Lower leg skin (tissue), 4 donors: ENCODE results near the gene OR5AS1. TPM values are rescaled to one million over a fixed set of nuclear protein-coding genes. Genes with fewer than 3 reads are reported as not detected.
"Not testable (repeated sequence)": the region's sequence is repeated elsewhere in the genome, so short reads cannot be mapped to it uniquely, and the experiment has no call there.

Experiments used
- DNase-seq, 2 donors: peaks; one replicate each; pipeline ENCODE4 v3.0.0-alpha.2; 2019; ENCODE audit warnings: low spot score in 2 of 2
- H3K4me3 ChIP-seq: fragments of 200-600 bp; sonication (generic); 2 replicates; pipeline ENCODE4 v1.5.1; 2017; ENCODE audit warnings: mild to moderate bottlenecking, low read depth; ENCODE audit not compliant: poor library complexity, severe bottlenecking
- POLR2A ChIP-seq, 2 donors: fragments of 450-650 bp; IDR thresholded peaks; one replicate each; pipeline ENCODE4 v1.6.1; 2016 to 2017; ENCODE audit warnings: antibody characterized with exemption in 2 of 2, mild to moderate bottlenecking in 1 of 2, moderate library complexity in 1 of 2
- WGBS, 2 donors: methylation state at CpG; one replicate each; pipeline ENCODE4 v1.1.5; 2018; 5-methylcytosine and 5-hydroxymethylcytosine counted together
- intact Hi-C: fragments of 100-400 bp; cut with DNase I; formaldehyde crosslinking; loops from one replicate; pipeline ENCODE4 v1.15.0; 2023; ENCODE audit warnings: low total_unique reads
- total RNA-seq, 4 donors: library from RNA; depleted of rRNA; stranded (reverse); fragments of >200 nt; gene quantifications; one replicate each; pipeline ENCODE4 v1.1.0, GENCODE V29; 2016
- TF ChIP-seq, protein P1 (sequence below), 3 donors: fragments of 450-650 bp; IDR thresholded peaks; one replicate each; pipeline ENCODE4 v1.5.1; 2016; ENCODE audit warnings: antibody characterized with exemption in 3 of 3, mild to moderate bottlenecking in 3 of 3, moderate library complexity in 2 of 3

OR5AS1 gene
- total RNA-seq, 4 donors from 2014 or later: not detected

DNA sequence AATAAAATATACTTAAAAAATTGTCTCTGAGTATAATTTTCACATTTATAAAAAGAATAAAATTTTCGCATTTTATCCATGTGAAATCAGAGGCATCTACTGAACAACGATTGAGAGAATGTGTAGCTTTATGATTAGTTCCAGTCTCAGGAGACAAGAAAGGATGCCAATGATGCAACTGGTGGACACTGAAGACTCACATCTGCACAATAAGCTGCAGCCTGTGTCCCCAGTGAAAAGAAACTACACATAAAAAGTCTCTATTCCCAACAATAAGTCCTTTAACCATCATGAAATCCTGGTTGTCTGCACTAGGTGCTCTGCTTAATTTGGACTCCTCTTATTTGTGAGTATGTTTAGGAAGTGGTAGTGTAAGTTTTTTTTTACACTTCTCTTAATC is 22.0 kb downstream of the OR5AS1 start:
- no peak overlapping the region for H3K4me3 ChIP-seq
- TF ChIP-seq, protein P1, sequence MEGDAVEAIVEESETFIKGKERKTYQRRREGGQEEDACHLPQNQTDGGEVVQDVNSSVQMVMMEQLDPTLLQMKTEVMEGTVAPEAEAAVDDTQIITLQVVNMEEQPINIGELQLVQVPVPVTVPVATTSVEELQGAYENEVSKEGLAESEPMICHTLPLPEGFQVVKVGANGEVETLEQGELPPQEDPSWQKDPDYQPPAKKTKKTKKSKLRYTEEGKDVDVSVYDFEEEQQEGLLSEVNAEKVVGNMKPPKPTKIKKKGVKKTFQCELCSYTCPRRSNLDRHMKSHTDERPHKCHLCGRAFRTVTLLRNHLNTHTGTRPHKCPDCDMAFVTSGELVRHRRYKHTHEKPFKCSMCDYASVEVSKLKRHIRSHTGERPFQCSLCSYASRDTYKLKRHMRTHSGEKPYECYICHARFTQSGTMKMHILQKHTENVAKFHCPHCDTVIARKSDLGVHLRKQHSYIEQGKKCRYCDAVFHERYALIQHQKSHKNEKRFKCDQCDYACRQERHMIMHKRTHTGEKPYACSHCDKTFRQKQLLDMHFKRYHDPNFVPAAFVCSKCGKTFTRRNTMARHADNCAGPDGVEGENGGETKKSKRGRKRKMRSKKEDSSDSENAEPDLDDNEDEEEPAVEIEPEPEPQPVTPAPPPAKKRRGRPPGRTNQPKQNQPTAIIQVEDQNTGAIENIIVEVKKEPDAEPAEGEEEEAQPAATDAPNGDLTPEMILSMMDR (IDR thresholded peaks at IDR 0.05): no peak
- TF ChIP-seq POLR2A (IDR thresholded peaks at IDR 0.05): no peak
- DNase-seq: no peak
- 77 to 81% methylated on average over 2 of the region's 2 CpGs for WGBS, 2 donors
- intact Hi-C loops: no loop called here

GRCh38 chr11:56056366-56056765 is 28.9 kb downstream of the OR5AS1 start:
- intact Hi-C loops, H3K4me3 ChIP-seq, DNase-seq: not testable (repeated sequence)
- 42 to 49% methylated on average over 4 of the region's 4 CpGs for WGBS, 2 donors

- WGBS, 2 donors: 32 to 36% methylated on average over 7 of the region's 7 CpGs
- DNase-seq, H3K4me3 ChIP-seq, intact Hi-C loops: not testable (repeated sequence)
Observed at GRCh38 chr11:56057661-56058237, 30.3 kb downstream of the OR5AS1 start.

- WGBS, 2 donors: 62 to 66% methylated on average over 7 of the region's 7 CpGs
Observed at GRCh38 chr11:56058260-56058780, 30.9 kb downstream of the OR5AS1 start.

GRCh38 chr11:56066980-56067379 is 39.5 kb downstream of the OR5AS1 start:
- intact Hi-C loops: no loop called here
- 38 to 57% methylated on average over 2 of the region's 2 CpGs for WGBS, 2 donors
- DNase-seq: no peak
- no peak overlapping the region for H3K4me3 ChIP-seq
- TF ChIP-seq, protein P1 (IDR thresholded peaks at IDR 0.05): no peak
- TF ChIP-seq POLR2A (IDR thresholded peaks at IDR 0.05): no peak

More at GRCh38 chr11:56058260-56058780, 30.9 kb downstream of the OR5AS1 start:
- H3K4me3 ChIP-seq, DNase-seq, intact Hi-C loops: not testable (repeated sequence)

Other genes starting within 250 kb of the OR5AS1 start
- gene OR5D14, start 232.1 kb upstream of the OR5AS1 start, total RNA-seq: not detected
- gene OR5L1, start 216.3 kb upstream of the OR5AS1 start, total RNA-seq: not detected
- gene OR5D18, start 208.0 kb upstream of the OR5AS1 start, total RNA-seq: not detected
- not detected for gene OR5L2, start 200.4 kb upstream of the OR5AS1 start, total RNA-seq
- not detected for gene OR5D16, start 188.9 kb upstream of the OR5AS1 start, total RNA-seq
- gene TRIM51, start 144.4 kb upstream of the OR5AS1 start, total RNA-seq: not detected
- not detected for gene OR5W2, start 113.1 kb upstream of the OR5AS1 start, total RNA-seq
- gene OR5I1, start 91.3 kb upstream of the OR5AS1 start, total RNA-seq: not detected
- not detected for gene OR10AG1, start 57.7 kb upstream of the OR5AS1 start, total RNA-seq
- gene OR5F1, start 33.0 kb upstream of the OR5AS1 start, total RNA-seq: not detected
- gene OR8I2, start 65.7 kb downstream of the OR5AS1 start, total RNA-seq: not detected
- gene OR8H2, start 76.0 kb downstream of the OR5AS1 start, total RNA-seq: not detected
- gene OR8H3, start 94.7 kb downstream of the OR5AS1 start, total RNA-seq: not detected
- gene OR8J3, start 112.5 kb downstream of the OR5AS1 start, total RNA-seq: not detected
- gene OR8K5, start 132.7 kb downstream of the OR5AS1 start, total RNA-seq: not detected
- not detected for gene OR5J2, start 149.0 kb downstream of the OR5AS1 start, total RNA-seq
- gene OR5T2, start 206.6 kb downstream of the OR5AS1 start, total RNA-seq: not detected
- gene OR5T3, start 224.6 kb downstream of the OR5AS1 start, total RNA-seq: not detected
- gene OR5T1, start 246.5 kb downstream of the OR5AS1 start, total RNA-seq: not detected